ENCODE results near the gene EDC4.
A peak's percentile ranks its signal among the peaks of the same experiment; 100 is the strongest.
"Not testable (repeated sequence)": the region's sequence is repeated elsewhere in the genome, so short reads cannot be mapped to it uniquely, and the experiment has no call there.

The EDC4 gene

GRCh38 chr16:67872631-67873434 lies at the start of gene EDC4:
TSS of gene EDC4 (plus strand) at chr16:67873052. CDS start at chr16:67873262, 210 bp downstream.
- DNase-seq, result peak; percentile 51

DNA sequence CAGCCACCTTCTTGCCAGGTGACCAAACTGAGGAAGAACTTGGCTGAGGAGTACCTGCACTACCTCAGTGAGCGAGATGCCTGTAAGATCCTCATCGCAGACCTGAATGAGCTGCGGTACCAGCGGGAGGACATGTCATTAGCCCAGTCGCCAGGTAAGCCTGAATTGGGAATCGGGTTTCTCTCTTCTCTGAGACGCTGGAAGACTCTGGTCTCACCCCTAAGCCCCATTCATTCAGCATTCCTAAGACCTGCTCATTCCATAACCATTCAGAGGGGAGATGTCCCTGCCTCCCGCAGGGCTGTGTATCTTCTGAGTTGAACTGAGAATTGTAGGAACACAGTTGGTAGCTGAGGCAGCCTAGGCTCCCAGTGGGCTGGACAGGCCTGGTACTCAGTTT lies 47.7 kb upstream of the EDC4 start:
- DNase-seq, result no peak

DNA sequence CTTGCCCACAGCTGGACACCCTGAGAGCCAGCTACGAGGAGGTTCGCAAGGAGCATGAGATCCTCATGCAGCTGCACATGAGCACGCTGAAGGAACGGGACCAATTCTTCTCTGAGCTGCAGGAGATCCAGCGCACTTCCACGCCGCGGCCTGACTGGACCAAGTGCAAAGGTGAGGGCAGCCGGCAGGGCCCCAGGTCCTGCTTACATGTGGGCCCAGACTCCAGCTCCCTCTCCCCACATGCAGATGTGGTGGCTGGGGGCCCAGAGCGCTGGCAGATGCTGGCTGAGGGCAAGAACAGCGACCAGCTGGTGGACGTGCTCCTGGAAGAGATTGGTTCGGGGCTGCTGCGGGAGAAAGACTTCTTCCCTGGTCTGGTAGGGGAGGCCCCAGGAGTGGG lies 46.9 kb upstream of the EDC4 start:
- DNase-seq, result no peak

GRCh38 chr16:67828651-67829050 lies 44.2 kb upstream of the EDC4 start:
- no peak for DNase-seq

DNA sequence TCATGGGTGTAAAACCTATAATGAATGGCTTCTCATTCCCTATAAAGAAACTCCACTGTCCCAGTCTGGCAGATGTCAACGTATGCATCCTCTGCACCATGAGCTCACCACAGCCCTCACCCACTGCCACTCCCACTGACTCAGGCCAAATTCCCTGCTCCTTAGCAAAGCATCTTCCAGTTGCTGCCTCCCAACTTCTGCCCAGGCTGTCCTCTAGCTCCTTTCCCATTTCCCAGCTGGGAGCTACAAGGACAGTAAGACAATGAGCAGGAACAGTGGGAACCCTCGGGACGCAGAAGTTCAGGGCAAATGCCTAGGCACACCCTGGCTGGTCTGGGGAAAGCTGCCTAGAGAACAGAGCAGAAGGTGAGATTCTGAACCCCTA lies 39.8 kb upstream of the EDC4 start:
- DNase-seq, result no peak

DNA sequence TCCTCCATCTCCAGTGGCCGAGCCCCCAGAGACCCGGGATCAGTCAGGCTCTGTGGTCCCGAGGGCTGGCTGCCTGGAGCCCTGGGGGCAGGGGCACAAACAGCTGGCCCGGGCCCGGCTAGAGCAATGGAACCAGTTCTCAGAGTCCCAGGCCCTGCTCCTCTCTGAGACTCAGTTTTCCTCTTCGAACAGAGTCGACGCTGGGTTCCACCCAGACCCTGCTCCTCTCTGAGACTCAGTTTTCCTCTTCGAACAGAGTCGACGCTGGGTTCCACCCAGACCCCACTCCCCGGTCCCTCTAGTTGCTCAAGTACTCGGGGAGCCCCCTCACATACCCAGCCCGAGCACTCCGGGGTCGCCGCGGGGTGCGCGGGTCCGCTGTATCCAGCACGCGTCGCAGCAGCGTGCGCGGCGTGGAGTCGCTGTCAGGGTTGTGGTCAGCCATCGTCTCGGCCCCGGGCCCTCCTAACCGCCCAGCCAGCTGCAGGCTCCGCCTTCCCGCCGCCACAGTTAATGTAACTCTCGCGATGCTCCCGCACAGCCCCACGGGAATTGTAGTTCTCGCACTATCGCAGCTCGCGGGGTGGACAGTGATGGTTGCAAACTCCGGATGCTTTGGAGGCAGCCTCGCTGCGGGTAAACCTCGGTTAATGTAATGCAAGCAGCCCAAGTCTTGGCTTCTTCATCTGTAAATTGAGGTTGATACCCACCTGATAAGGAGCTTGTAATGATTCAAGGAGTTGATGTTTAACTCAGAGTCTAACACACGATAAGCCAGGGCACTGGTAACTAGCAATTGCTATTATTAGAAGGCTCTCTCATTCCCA lies 39.2 kb upstream of the EDC4 start:
- peak; percentile 90 for DNase-seq

DNA sequence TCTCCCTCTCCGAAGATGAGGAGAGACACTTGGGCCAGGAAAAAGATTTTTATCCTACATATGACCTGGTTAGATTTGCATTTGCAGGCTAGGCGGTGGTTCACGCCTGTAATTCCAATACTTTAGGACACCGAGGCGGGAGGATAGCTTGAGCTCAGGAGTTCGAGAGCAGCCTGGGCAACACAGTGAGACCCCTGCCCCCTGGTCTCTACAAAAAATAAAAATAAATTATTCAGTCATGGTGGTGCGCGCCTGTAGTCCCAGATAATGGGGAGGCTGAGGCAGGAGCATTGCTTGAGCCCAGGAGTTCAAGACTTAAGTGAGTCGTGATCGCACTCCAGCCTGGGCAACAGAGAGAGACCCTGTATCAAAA lies 38.6 kb upstream of the EDC4 start:
- DNase-seq, result no peak

- DNase-seq, result not testable (repeated sequence)
These were observed 35.7 kb upstream of the EDC4 start for GRCh38 chr16:67837190-67837589.

DNA sequence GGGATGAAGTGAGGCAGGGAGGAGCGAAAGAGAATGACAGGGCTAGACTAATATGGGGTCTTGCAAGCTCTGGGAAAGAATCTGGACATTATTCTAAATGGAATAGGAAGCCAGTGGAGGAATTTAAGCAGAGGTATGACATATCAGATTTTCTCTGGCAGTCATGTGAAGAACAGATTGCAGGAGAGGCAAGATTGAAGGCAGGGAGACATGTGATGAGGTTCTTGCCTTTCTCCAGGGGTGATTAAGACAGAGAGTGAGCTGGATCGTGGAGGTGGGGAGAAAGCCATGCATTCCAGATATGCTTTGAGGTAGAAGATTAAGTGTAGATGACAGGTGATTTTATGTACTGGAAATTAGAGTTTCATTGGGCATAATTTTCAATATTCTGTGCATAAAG lies 35.0 kb upstream of the EDC4 start:
- DNase-seq, result no peak

- DNase-seq, result no peak
These were observed 31.5 kb upstream of the EDC4 start for GRCh38 chr16:67841198-67841815.

- DNase-seq, result peak; percentile 94
These were observed 30.9 kb upstream of the EDC4 start, which contains the start of gene THAP11 for GRCh38 chr16:67841816-67842508. TSS of gene THAP11 (plus strand) at chr16:67842320. CDS start at chr16:67842555, 235 bp downstream.

DNA sequence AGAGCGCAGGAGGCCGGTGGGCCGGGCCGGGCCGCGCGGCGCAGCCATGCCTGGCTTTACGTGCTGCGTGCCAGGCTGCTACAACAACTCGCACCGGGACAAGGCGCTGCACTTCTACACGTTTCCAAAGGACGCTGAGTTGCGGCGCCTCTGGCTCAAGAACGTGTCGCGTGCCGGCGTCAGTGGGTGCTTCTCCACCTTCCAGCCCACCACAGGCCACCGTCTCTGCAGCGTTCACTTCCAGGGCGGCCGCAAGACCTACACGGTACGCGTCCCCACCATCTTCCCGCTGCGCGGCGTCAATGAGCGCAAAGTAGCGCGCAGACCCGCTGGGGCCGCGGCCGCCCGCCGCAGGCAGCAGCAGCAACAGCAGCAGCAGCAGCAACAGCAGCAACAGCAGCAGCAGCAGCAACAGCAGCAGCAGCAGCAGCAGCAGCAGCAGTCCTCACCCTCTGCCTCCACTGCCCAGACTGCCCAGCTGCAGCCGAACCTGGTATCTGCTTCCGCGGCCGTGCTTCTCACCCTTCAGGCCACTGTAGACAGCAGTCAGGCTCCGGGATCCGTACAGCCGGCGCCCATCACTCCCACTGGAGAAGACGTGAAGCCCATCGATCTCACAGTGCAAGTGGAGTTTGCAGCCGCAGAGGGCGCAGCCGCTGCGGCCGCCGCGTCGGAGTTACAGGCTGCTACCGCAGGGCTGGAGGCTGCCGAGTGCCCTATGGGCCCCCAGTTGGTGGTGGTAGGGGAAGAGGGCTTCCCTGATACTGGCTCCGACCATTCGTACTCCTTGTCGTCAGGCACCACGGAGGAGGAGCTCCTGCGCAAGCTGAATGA lies 30.1 kb upstream of the EDC4 start:
- DNase-seq, result peak; percentile 34

- no peak for DNase-seq
These were observed 29.5 kb upstream of the EDC4 start for GRCh38 chr16:67843343-67843765.

GRCh38 chr16:67844497-67844896 lies 28.4 kb upstream of the EDC4 start:
- no peak for DNase-seq

- DNase-seq, result no peak
These were observed 27.4 kb upstream of the EDC4 start for GRCh38 chr16:67845291-67846062.

- DNase-seq, result no peak
These were observed 26.9 kb upstream of the EDC4 start for GRCh38 chr16:67846063-67846319.

- peak; percentile 93 for DNase-seq
These were observed 26.4 kb upstream of the EDC4 start, which contains the start of gene NUTF2 for GRCh38 chr16:67846320-67847063. TSS of gene NUTF2 (plus strand) at chr16:67846933. CDS start at chr16:67865131, 18,198 bp downstream.

DNA sequence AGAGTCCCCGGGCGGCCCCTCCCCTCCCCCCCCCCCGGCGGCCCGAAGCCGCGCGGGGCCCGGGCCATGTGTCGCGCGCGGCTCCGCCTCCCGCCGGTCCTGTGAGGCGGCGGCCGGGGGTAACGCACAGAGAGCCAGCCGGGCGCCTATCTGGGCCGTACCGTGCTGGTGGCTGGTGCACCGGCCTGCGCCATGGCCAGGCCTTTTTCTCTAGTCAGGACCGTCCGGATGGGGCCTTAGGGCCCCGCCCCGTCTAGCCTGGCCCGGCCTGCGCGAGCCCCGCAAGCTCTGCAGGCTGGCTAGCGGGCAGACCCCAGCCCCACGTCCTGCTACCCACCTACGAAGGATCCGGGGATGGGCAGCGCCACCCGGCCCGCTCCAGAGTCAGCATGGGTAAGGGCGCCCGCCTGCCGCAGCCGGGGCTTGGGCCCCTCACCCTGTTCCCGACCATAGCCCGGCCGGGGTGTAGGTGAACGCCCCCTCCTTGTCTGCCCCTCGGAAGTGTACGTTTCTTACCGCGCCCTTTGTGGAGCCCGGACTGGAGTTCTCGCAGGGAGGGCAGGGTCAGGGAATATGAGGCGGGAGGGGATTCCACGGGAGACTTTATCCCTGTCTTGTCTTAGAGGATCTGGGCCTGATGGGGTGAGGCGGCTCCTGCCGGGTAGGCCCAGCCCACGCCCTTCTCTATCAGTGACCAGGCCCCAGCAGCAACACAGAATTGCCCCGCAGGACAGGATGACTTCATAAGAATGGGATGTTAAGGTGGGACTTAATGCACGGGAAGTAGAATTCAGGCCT lies 25.6 kb upstream of the EDC4 start, which contains the start of gene CENPT:
Gene CENPT, minus strand, starts transcription at position 630 of the 798 bp plus-strand sequence. CDS start 13,834 bp downstream, outside the sequence.
- peak; percentile 66 for DNase-seq

DNA sequence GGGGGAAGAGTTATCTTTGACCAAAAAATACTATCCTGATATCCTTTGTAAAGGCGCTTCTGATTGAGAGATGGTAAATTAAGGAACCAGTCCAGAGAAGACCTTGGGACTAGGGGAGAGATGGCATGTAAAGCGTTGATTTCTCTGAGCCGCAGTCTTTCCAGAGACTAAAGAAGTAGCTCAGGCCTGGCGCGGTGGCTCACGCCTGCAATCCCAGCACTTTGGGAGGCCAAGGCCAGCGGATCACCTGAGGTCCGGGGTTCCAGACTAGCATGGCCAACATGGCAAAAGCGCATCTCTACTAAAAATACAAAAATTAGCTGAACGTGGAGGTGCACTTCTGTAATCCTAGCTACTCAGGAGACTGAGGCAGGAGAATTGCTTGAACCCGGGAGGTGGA lies 24.7 kb upstream of the EDC4 start:
- no peak for DNase-seq

- DNase-seq, result no peak
These were observed 19.2 kb upstream of the EDC4 start for GRCh38 chr16:67853670-67854069.

All from NCI-H1436 (cell line).